Middle frontal gyrus (tissue), 1 donor: ENCODE results near the gene NEFH.
"Not testable (repeated sequence)": the region's sequence is repeated elsewhere in the genome, so short reads cannot be mapped to it uniquely, and the experiment has no call there.

ENCODE experiments used
- DNase-seq: peaks from one replicate; pipeline ENCODE4 v3.0.0-alpha.2; 2015; ENCODE audit warnings: low spot score; ENCODE audit errors: extremely low spot score

Gene NEFH, protein sequence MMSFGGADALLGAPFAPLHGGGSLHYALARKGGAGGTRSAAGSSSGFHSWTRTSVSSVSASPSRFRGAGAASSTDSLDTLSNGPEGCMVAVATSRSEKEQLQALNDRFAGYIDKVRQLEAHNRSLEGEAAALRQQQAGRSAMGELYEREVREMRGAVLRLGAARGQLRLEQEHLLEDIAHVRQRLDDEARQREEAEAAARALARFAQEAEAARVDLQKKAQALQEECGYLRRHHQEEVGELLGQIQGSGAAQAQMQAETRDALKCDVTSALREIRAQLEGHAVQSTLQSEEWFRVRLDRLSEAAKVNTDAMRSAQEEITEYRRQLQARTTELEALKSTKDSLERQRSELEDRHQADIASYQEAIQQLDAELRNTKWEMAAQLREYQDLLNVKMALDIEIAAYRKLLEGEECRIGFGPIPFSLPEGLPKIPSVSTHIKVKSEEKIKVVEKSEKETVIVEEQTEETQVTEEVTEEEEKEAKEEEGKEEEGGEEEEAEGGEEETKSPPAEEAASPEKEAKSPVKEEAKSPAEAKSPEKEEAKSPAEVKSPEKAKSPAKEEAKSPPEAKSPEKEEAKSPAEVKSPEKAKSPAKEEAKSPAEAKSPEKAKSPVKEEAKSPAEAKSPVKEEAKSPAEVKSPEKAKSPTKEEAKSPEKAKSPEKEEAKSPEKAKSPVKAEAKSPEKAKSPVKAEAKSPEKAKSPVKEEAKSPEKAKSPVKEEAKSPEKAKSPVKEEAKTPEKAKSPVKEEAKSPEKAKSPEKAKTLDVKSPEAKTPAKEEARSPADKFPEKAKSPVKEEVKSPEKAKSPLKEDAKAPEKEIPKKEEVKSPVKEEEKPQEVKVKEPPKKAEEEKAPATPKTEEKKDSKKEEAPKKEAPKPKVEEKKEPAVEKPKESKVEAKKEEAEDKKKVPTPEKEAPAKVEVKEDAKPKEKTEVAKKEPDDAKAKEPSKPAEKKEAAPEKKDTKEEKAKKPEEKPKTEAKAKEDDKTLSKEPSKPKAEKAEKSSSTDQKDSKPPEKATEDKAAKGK

DNA sequence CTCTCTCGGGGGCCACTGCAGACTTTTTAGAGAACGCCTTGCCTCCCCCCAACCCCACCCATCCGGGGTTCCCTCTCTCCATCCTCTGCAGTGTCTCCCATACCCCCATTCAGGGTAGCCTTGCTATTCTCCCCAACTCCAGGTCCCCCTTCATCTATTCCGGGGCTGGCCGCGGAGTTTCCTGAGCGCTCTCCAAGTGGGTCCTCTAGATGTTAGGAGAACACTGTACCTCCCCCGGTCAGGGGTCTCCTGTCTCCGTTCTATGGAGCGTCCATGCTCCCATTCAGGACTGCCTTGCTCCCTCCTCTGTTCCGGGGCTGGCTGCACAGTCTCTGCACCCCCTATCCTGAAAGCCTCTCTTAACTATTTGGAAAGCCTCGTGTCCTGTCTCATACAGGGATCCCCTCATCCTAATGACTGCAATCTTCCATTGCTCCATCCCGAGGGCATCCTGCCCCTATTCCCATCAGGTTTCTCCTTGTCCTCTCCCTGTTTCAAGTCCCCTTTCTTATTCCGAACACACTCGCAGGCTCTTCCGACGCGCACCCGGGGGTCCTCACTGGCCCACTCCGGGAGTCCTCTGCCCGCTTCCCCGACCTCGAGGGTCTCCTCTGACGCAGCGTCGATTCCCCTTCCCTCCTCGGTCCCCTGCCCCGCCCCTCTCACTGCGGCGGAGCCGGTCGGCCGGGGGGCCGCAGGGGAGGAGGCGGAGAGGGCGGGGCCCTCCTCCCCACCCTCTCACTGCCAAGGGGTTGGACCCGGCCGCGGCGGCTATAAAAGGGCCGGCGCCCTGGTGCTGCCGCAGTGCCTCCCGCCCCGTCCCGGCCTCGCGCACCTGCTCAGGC, at the start of gene NEFH:
Gene NEFH, plus strand, starts transcription at position 802 of the 845 bp plus-strand sequence. CDS start 45 bp downstream, outside the sequence.
- no peak for DNase-seq

DNA sequence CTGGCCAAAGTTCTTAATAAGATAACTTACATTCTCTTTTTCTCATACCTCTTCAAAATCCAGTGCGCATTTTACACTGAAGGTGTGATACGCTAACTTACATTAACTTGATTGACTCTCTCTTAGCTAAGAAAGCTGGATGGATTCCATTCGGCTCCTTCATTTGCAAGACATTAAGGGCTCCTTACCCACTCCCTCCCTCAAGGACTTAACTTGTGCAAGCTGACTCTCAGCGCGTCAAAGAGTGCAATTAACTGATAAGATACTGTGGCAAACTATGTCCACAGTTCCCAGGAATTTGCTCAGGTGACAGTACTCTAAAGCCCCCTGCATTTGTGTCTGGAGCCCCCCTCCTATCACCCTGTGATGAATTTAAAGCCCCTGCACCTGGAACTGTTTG, 48.0 kb upstream of the NEFH start:
- DNase-seq: no peak

DNA sequence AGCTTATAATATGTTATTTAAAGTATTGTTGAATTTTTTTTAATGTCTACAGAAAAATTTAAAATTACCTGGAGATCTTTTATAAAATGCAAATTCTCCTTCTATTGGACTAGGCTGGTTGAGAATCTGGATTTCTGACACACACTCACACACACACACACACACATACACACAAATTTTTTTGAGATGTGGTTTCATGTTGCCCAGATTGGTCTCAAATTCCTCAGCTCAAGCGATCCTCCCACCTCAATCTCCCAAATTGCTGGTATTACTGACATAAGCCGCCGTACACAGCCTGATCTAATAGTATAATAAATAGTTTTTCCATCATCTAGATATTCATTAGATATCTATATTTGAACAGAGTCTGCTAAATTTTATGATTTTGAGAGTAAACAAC, 46.2 kb upstream of the NEFH start:
- DNase-seq: no peak

- no peak for DNase-seq
These were observed 45.7 kb upstream of the NEFH start for GRCh38 chr22:29434288-29434687.

GRCh38 chr22:29435236-29436136, 44.5 kb upstream of the NEFH start:
- no peak for DNase-seq

GRCh38 chr22:29438283-29438682, 41.7 kb upstream of the NEFH start, which contains the start of gene RFPL1:
Gene RFPL1, plus strand, starts transcription at chr22:29438583.
- DNase-seq: not testable (repeated sequence)

- DNase-seq: no peak
These were observed 37.0 kb upstream of the NEFH start for GRCh38 chr22:29442976-29443375.

- no peak for DNase-seq
These were observed 36.6 kb upstream of the NEFH start for GRCh38 chr22:29443452-29443851.

- no peak for DNase-seq
These were observed 35.9 kb upstream of the NEFH start for GRCh38 chr22:29443861-29444792.

GRCh38 chr22:29445508-29445907, 34.5 kb upstream of the NEFH start:
- DNase-seq: no peak

DNA sequence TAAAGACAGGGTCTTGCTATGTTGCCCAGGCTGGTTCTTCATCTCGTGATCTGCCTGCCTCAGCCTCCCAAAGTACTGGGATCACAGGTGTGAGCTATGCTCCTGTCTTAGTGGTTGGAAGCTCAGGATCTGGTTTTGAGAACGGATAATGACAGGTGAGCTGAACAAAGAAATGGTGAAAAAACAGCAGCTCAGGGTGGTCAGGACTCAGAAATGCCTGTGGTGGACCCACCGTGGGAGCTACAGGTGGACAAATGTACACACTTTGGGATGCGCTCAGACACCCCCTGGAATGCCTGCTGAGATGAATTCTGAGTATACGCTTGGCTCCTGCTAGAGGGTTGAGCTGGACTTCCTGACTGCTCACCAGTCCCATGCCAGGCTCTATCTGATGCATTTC, 32.1 kb upstream of the NEFH start:
- DNase-seq: no peak

- no peak for DNase-seq
These were observed 30.6 kb upstream of the NEFH start for GRCh38 chr22:29449296-29449875.

DNA sequence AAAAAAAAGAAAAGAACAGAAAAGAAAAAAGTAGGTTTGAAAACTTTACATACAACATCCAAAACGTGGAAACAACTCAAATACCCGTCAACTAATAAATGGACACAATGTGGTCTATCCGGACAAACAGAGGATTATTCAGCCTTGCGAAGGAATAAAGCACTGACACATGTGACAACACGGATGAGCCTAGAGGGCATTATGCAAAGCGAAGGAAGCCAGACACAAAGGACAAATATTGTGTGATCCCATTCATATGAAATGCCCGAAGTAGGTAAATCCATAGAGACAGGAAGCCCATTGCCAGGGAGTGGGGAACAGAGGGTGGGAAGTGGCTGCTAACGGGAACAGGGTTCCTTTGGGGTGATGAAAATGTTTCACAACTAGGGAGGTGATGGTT, 29.8 kb upstream of the NEFH start:
- no peak for DNase-seq

GRCh38 chr22:29451863-29452262, 28.2 kb upstream of the NEFH start:
- no peak for DNase-seq

DNA sequence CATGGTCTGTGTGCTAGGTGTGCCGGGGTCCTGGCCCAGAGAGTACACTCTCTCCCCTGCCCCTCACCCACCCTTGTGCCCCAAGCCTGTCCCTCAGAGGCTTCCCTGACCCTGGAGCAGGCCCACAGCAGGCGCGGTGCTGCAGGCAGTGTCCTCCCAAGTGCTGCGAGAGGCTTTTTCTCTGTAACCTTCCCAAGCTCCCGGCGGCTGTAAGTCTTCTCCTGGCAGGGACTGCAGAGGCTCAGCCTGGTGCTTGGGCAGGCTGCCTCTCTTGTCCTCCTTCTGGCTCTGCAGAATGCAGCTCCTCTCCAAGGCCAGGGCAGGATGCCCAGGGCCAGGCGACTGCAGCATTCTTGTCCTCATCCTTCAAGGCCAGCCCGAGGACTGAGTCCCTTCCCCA, 25.7 kb upstream of the NEFH start:
- DNase-seq: no peak

- DNase-seq: no peak
These were observed 23.8 kb upstream of the NEFH start for GRCh38 chr22:29456211-29456671.

GRCh38 chr22:29457730-29458129, 22.3 kb upstream of the NEFH start:
- no peak for DNase-seq

- DNase-seq: no peak
These were observed 21.5 kb upstream of the NEFH start for GRCh38 chr22:29458551-29458950.
